Measurements from ENCODE around the gene RNF144A. TPM values are rescaled to one million over a fixed set of nuclear protein-coding genes. Genes with fewer than 3 reads are reported as not detected.

The RNF144A gene
- total RNA-seq, 6 experiments from 2014 or later: 1.2 to 3.2 (median 2.0) TPM

DNA sequence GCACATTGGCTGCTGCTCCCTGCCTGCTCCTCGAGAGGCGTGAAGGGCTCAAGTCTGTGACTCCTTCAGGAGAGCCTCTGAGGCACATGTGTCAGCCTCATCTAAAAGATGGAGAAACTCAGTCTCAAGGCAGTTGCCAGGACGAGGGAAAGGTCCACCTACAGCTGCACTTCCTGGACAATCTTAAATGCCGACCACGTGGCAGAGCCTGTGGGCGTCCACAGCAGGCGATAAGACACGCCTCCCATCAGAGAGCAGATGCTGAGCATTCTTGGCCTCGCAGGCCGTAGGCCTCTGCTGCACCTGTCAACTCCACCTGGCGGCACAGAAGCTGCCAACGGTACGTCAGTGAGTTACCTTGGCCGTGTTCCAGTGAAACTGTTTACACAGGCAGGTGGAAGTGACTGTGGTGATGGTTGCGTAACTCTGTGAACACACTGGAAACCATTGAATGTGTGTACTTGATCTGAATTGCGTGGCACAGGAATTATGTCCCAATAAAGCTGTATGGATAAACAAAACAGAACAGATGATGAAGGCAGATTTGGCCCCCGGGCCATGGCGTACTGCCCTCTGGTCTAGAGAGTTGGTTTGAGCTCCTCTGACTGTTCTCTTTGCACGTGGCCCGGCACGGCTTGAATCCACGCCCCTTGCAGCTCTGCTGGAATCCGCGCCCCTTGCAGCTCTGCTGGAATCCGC, 114.5 kb downstream of the RNF144A start:
- DNase-seq (peak; percentile 75 to 88 (median 82)), ATAC-seq (peak; percentile 82 to 93 (median 90))
- TF ChIP-seq, protein P1, sequence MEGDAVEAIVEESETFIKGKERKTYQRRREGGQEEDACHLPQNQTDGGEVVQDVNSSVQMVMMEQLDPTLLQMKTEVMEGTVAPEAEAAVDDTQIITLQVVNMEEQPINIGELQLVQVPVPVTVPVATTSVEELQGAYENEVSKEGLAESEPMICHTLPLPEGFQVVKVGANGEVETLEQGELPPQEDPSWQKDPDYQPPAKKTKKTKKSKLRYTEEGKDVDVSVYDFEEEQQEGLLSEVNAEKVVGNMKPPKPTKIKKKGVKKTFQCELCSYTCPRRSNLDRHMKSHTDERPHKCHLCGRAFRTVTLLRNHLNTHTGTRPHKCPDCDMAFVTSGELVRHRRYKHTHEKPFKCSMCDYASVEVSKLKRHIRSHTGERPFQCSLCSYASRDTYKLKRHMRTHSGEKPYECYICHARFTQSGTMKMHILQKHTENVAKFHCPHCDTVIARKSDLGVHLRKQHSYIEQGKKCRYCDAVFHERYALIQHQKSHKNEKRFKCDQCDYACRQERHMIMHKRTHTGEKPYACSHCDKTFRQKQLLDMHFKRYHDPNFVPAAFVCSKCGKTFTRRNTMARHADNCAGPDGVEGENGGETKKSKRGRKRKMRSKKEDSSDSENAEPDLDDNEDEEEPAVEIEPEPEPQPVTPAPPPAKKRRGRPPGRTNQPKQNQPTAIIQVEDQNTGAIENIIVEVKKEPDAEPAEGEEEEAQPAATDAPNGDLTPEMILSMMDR (IDR thresholded peaks at IDR 0.05): peak; percentile 23 to 32 (median 28)
- no peak for TF ChIP-seq POLR2A (IDR thresholded peaks at IDR 0.05)
- intact Hi-C loops (cut with DNase I): loop anchor here in 1 of 2 donors (10.0 kb wide), 1 partner anchor 137 kb away; no protein-coding TSS in a partner anchor
- no peak overlapping the region for H3K4me3 ChIP-seq
- H3K27ac ChIP-seq: no peak overlapping the region
- H3K27me3 ChIP-seq: no peaks in the 10 kb centered on the region
- H3K36me3 ChIP-seq: no peaks in the 10 kb centered on the region
- 37% methylated on average over 21 of the region's 25 CpGs for WGBS (ENCODE audit: insufficient coverage, low coverage, low lambda C conversion rate, missing lambda C conversion rate)
- H3K4me1 ChIP-seq: no peaks in the 10 kb centered on the region
- H3K9me3 ChIP-seq: no peaks in the 10 kb centered on the region

GRCh38 chr2:7032371-7032770, 115.2 kb downstream of the RNF144A start:
- DNase-seq (no peak), ATAC-seq (no peak)
- H3K4me3 ChIP-seq: no peak overlapping the region
- intact Hi-C loops (cut with DNase I): loop anchor here in 1 of 2 donors (10.0 kb wide), 1 partner anchor 138 kb away; no protein-coding TSS in a partner anchor
- TF ChIP-seq, protein P1 (IDR thresholded peaks at IDR 0.05): no peak
- no peak for TF ChIP-seq POLR2A (IDR thresholded peaks at IDR 0.05)
- 89% methylated on average over 5 of the region's 16 CpGs for WGBS (ENCODE audit: insufficient coverage, low coverage, low lambda C conversion rate, missing lambda C conversion rate)
- no peaks in the 10 kb centered on the region for H3K36me3 ChIP-seq
- no peaks in the 10 kb centered on the region for H3K4me1 ChIP-seq
- no peaks in the 10 kb centered on the region for H3K9me3 ChIP-seq
- no peak overlapping the region for H3K27ac ChIP-seq
- H3K27me3 ChIP-seq: no peaks in the 10 kb centered on the region

- H3K4me3 ChIP-seq: no peak overlapping the region
- ATAC-seq: no peak
- no peaks in the 10 kb centered on the region for H3K9me3 ChIP-seq
- 82% methylated on average over 10 of the region's 20 CpGs for WGBS (ENCODE audit: insufficient coverage, low coverage, low lambda C conversion rate, missing lambda C conversion rate)
- no peaks in the 10 kb centered on the region for H3K27me3 ChIP-seq
- H3K36me3 ChIP-seq: no peaks in the 10 kb centered on the region
- no peak overlapping the region for H3K27ac ChIP-seq
- intact Hi-C loops (cut with DNase I): loop anchor here in 1 of 2 donors (10.0 kb wide), 1 partner anchor 139 kb away; no protein-coding TSS in a partner anchor
- TF ChIP-seq, protein P1 (IDR thresholded peaks at IDR 0.05): no peak
- TF ChIP-seq POLR2A (IDR thresholded peaks at IDR 0.05): no peak
- no peak for DNase-seq
- H3K4me1 ChIP-seq: no peaks in the 10 kb centered on the region
Measured at GRCh38 chr2:7033136-7033960, 116.1 kb downstream of the RNF144A start.

DNA sequence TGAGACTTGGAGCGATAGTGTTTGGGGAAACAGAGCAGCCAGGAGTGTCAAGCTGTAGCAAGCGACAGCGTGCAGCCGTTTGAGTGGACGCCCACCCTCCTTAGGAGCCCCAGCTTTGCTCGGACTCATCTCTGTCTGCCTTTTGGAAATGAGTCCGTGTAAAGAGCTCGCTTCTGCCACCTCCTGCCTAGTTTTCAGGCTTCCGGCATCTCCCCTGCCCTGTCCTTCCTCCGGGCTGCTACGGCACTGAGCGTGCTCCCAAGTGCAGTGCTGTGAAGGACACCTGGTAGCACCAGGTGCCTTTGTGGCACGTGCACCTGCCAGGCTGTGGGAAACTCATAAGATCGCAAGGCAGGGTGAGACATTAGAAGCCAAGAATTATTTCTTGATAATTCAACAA, 117.1 kb downstream of the RNF144A start:
- Histone ChIP-seq H3K4me1 (no peaks in the 10 kb centered on the region), H3K9me3 (no peaks in the 10 kb centered on the region), H3K36me3 (no peaks in the 10 kb centered on the region), H3K4me3 (no peak overlapping the region), H3K27me3 (no peaks in the 10 kb centered on the region), H3K27ac (no peak overlapping the region)
- no peak for DNase-seq
- peak in 1 of 4 donors; percentile 12 for ATAC-seq
- WGBS (ENCODE audit: insufficient coverage, low coverage, low lambda C conversion rate, missing lambda C conversion rate): 65% methylated on average over 11 of the region's 14 CpGs
- TF ChIP-seq, protein P1 (IDR thresholded peaks at IDR 0.05): no peak
- TF ChIP-seq POLR2A (IDR thresholded peaks at IDR 0.05): no peak
- intact Hi-C loops (cut with DNase I): loop anchor here in 1 of 2 donors (10.0 kb wide), 1 partner anchor 140 kb away; no protein-coding TSS in a partner anchor

Measured in right lobe of liver (tissue), 6 donors.